Thoracic aorta (tissue), 2 donors: Measurements from ENCODE around the gene CAPN11. TPM values are rescaled to one million over a fixed set of nuclear protein-coding genes. Genes with fewer than 3 reads are reported as not detected.

ENCODE experiments used
- ATAC-seq: fragments of 150-250 bp; one replicate; pipeline ENCODE4 v1.8.0; 2017; ENCODE audit warnings: low read depth; ENCODE audit not compliant: insufficient number of reproducible peaks, low FRiP score
- DNase-seq: peaks from one replicate; pipeline ENCODE4 v3.0.0-alpha.2; 2020; ENCODE audit warnings: low spot score
- H3K27ac ChIP-seq, 2 donors: fragments of 200-600 bp; sonication (generic); 1 replicate in 1 of 2; 2 replicates in 1 of 2; pipeline ENCODE4 v1.5.1; 2016; ENCODE audit warnings: mild to moderate bottlenecking in 2 of 2, moderate library complexity in 2 of 2
- H3K27me3 ChIP-seq: fragments of 200-600 bp; sonication (generic); replicated peaks from 2 replicates; pipeline ENCODE4 v1.6.0; 2016; ENCODE audit warnings: mild to moderate bottlenecking; ENCODE audit not compliant: insufficient read depth
- H3K36me3 ChIP-seq: fragments of 200-600 bp; sonication (generic); one replicate; pipeline ENCODE4 v1.5.1; 2016
- H3K4me1 ChIP-seq, 2 donors: fragments of 200-600 bp; sonication (generic); 1 replicate in 1 of 2; 2 replicates in 1 of 2; pipeline versions ENCODE4 v1.5.1 to v1.6.0; 2016; ENCODE audit warnings: low read depth in 2 of 2, mild to moderate bottlenecking in 1 of 2; ENCODE audit not compliant: control insufficient read depth in 1 of 2
- H3K4me3 ChIP-seq: fragments of 200-600 bp; sonication (generic); 2 replicates; pipeline ENCODE4 v1.5.1; 2016; ENCODE audit warnings: mild to moderate bottlenecking
- H3K9me3 ChIP-seq: fragments of 200-600 bp; sonication (generic); 2 replicates; pipeline ENCODE4 v1.5.1; 2016
- CTCF ChIP-seq: fragments of 200-600 bp; sonication (generic); IDR thresholded peaks from one replicate; pipeline ENCODE4 v1.5.1; 2019; ENCODE audit warnings: antibody characterized with exemption
- total RNA-seq, 2 donors: library from RNA; depleted of rRNA; stranded (reverse); fragments of >200 nt; gene quantifications; one replicate each; pipeline versions ENCODE4 v1.1.0 to v1.2.3, GENCODE V29; 2016

The CAPN11 gene
- total RNA-seq, 2 donors from 2014 or later, result not detected

GRCh38 chr6:44227148-44227793 lies 68.7 kb downstream of the CAPN11 start:
- no peak for DNase-seq
- Histone ChIP-seq H3K9me3 (no peaks in the 10 kb centered on the region), H3K4me1 (peaks cover 42 to 59% of the 10 kb centered on the region in 2 donors), H3K4me3 (peak overlapping the region; percentile 52), H3K27me3 (no peaks in the 10 kb centered on the region), H3K36me3 (peaks cover 33% of the 10 kb centered on the region), H3K27ac (peak overlapping the region; percentile 60 to 72)
- no peak for ATAC-seq
- no peak for TF ChIP-seq CTCF

- H3K9me3 ChIP-seq, result no peaks in the 10 kb centered on the region
- H3K36me3 ChIP-seq, result peaks cover 40% of the 10 kb centered on the region
- ATAC-seq (no peak), DNase-seq (no peak)
- no peak for TF ChIP-seq CTCF
- H3K4me3 ChIP-seq, result no peak overlapping the region
- H3K4me1 ChIP-seq, result peaks cover 37 to 60% of the 10 kb centered on the region in 2 donors
- H3K27me3 ChIP-seq, result no peaks in the 10 kb centered on the region
- peak overlapping the region in 1 of 2 donors; percentile 60 for H3K27ac ChIP-seq
These were observed 69.4 kb downstream of the CAPN11 start for GRCh38 chr6:44228031-44228430.

- no peak for TF ChIP-seq CTCF
- Histone ChIP-seq H3K4me1 (peaks cover 41 to 64% of the 10 kb centered on the region in 2 donors), H3K9me3 (no peaks in the 10 kb centered on the region), H3K4me3 (no peak overlapping the region), H3K27ac (no peak overlapping the region), H3K27me3 (no peaks in the 10 kb centered on the region), H3K36me3 (peaks cover 43% of the 10 kb centered on the region)
- no peak for DNase-seq
- ATAC-seq, result no peak
These were observed 69.8 kb downstream of the CAPN11 start for GRCh38 chr6:44228433-44228832.

GRCh38 chr6:44228836-44229235 lies 70.2 kb downstream of the CAPN11 start:
- ATAC-seq, result no peak
- H3K27me3 ChIP-seq, result no peaks in the 10 kb centered on the region
- H3K9me3 ChIP-seq, result no peaks in the 10 kb centered on the region
- TF ChIP-seq CTCF, result no peak
- DNase-seq, result no peak
- H3K27ac ChIP-seq, result no peak overlapping the region
- H3K36me3 ChIP-seq, result peaks cover 43% of the 10 kb centered on the region
- H3K4me3 ChIP-seq, result no peak overlapping the region
- peaks cover 45 to 68% of the 10 kb centered on the region in 2 donors for H3K4me1 ChIP-seq

- DNase-seq, result no peak
- peaks cover 41 to 69% of the 10 kb centered on the region in 2 donors for H3K4me1 ChIP-seq
These were observed 70.9 kb downstream of the CAPN11 start for GRCh38 chr6:44229376-44230033.

More at GRCh38 chr6:44229376-44230033, 70.9 kb downstream of the CAPN11 start:
- ATAC-seq, result no peak
- Histone ChIP-seq H3K27ac (no peak overlapping the region), H3K36me3 (peaks cover 43% of the 10 kb centered on the region), H3K27me3 (no peaks in the 10 kb centered on the region), H3K9me3 (no peaks in the 10 kb centered on the region), H3K4me3 (no peak overlapping the region)
- TF ChIP-seq CTCF, result no peak
